ENCODE data around the gene ARID1B.

- TF ChIP-seq ZNF512 (CRISPR knock-in tag; IDR thresholded peaks at IDR 0.05) (no peak), ZBTB2 (CRISPR knock-in tag; IDR thresholded peaks at IDR 0.05; ENCODE audit: low read depth) (no peak), ESRRA (CRISPR knock-in tag; IDR thresholded peaks at IDR 0.05; ENCODE audit: low read depth) (no peak), ATF6 (CRISPR knock-in tag; conservative IDR thresholded peaks at IDR 0.05) (no peak), MAZ (IDR thresholded peaks at IDR 0.05; ENCODE audit: borderline replicate concordance, low read depth, low read length) (no peak), MAZ (CRISPR knock-in tag; IDR thresholded peaks at IDR 0.05; ENCODE audit: low read depth) (no peak), MAX (IDR thresholded peaks at IDR 0.05) (no peak), SCMH1 (CRISPR knock-in tag; IDR thresholded peaks at IDR 0.05; ENCODE audit: borderline replicate concordance) (no peak)
Observed at GRCh38 chr6:157177731-157178336, 400.7 kb downstream of the ARID1B start.
